GM19193 (cell line): ENCODE measurements around the gene CAPN11.

ENCODE experiments used
- POLR2A ChIP-seq: IDR thresholded peaks from 4 replicates; pipeline ENCODE4 v1.6.1; 2011; ENCODE audit not compliant: insufficient read depth, insufficient read length; ENCODE audit errors: extremely low read depth

CAPN11 gene

DNA sequence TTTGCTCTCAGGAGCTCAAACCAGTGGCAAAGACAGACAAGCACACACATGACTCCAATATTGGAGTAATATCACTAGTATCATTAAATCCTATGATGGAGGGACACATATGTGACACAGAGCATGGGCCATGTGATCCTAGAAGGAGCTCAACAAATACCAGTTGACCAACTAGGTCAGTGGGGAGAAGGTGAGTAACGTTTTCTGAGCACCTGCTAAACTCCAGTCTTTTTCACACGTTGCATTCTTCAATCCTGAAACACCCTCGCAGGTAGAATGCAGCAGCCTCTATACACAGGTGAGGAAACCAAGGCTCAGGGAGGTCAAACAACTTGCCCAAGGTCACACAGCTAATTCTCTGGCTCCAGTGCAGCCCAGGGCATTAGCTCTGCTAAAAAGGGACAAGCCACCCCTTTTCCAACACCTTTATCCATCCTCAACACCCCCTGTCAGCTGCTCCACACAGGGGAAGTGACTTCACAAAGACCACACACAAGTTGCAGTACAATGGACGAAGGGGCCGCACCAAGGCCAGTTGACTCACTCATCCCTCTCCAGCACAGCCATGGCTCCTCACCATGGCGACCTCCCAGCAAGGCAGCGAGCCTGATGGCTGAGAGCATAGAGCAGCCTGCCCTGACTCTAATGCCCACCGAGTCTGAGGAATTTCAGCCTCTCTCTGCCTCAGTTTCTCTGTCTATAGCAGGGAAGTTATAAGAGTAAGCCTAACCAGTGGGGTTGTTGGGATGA is 4.4 kb downstream of the CAPN11 start:
- no peak for TF ChIP-seq POLR2A

DNA sequence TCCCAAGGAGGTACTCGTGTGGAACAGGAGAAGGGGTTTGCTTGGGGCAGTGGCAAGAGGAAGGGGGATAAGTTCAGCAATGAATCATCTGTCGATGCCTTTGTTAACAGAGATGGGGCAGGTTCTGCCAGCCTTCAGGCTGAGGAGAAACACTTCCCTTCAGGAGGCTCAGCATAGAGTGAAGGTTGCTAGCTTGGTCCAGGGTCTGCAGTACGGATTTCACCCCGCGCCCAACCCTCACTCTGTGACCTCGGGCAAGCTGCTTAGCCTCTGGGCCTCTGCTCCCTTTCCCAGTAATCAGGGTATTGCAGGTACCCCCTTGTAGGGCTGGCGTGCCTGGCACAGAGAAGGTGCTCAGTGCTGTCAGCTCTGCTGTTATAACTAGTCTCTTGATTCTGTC is 7.5 kb downstream of the CAPN11 start:
- TF ChIP-seq POLR2A = no peak

DNA sequence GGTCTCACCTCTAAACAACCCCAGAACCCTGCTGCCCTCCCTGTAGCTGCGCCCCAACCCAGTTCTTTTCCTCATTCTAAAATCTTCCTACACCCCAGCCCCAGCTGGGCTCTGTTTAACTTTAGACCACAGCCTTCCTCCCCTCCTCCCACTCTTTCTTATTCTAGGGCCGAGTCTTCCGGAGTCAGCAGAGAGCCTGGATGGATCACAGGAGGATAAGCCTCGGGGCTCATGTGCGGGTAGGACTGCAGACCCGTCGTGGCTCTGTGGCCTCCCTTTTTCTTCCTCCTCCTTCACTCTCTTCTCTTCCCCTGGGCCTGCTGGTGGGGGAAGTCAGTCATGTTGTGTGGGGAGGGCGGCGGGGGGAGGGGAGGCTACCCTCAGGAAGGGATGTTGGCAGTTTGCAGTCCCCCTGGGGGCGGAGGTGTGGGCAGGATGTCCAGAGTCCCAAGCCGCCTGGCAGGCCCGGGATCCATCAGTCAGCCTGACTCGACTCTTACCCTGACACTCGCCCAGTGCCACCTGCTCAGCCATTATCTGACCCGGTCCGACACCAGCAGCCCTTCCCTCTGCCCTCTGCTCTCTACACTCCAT is 8.1 kb downstream of the CAPN11 start:
- no peak for TF ChIP-seq POLR2A

DNA sequence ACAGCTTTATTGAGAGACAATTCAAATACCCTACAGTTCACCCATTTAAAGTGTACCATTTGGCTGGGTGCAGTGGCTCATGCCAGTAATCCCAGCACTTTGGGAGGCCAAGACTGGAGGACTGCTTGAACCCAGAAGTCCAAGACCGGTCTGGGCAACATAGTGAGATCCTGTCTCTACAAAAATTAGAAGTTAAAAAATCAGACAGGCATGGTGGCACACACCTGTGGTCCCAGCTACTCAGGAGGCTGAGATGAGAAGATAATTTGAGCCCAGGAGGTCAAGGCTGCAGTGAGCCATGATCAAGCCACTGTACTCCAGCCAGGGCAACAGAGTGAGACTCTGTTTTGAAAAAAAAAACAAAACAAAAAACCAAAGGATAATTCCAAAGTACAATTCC is 8.9 kb downstream of the CAPN11 start:
- TF ChIP-seq POLR2A = no peak

DNA sequence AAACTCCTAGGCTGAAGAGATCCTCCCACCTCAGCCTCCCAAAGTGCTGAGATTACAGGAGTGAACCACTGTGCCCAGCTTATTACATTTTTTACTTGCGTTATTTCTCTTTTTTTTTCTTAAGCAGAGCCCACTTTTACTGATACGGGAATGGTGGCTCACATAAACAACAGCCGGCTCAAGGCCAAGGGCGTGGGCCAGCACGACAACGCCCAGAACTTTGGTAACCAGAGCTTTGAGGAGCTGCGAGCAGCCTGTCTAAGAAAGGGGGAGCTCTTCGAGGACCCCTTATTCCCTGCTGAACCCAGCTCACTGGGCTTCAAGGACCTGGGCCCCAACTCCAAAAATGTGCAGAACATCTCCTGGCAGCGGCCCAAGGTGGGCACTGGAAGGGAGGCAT is 10.5 kb downstream of the CAPN11 start:
- no peak for TF ChIP-seq POLR2A

DNA sequence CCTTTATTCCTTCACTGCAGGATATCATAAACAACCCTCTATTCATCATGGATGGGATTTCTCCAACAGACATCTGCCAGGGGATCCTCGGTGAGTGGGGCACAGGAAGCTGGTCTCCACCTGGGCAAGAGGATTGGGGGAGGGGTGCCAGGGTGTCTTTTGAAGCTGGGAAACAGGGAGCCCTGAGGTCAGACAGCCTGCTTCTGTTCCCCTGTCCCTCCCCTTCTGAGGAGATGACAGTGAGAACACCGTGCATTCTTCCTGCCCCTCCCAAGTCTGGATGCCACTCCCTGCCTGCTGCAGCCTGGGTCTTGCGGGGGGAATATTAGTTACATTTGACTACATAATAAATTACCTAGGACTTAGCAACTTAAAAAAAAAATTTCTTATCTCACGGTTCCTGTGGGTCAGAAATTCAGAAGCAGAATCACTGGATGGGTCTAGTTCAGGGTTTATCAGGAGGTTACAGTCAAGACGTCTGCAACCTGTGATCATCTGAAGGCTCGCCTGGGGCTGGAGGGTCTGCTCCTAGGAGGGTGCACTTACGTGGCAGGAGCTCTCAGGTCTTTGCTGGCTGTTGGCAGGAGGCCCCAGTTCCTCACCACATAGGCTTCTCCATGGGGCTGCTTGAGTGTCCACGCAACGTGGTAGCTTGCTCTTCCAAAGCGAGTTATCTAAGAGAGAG is 11.4 kb downstream of the CAPN11 start:
- no peak for TF ChIP-seq POLR2A

DNA sequence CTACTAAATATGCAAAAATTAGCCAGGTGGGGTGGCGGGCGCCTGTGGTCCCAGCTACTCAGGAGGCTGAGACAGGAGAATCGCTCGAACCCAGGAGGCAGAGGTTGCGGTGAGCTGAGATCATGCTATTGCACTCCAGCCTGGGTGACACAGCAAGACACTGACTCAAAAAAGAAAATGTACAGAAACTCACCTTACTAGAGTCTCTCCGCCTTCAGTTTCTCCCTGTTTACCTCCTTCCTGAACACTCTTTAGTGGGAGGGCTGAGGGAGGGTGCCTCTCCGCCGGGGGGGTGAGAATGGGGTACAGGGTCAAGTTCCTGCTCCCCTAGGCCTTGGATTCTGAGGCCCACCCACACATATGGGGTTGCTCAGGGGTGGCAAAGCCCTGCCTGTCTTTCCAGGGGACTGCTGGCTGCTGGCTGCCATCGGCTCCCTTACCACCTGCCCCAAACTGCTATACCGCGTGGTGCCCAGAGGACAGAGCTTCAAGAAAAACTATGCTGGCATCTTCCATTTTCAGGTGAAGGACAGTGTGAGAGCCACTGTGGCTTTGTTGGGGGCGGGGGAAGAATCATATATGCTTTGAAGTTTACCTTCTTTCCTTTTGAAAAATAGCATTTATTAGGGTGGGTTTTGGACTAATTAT is 13.4 kb downstream of the CAPN11 start:
- TF ChIP-seq POLR2A = no peak

DNA sequence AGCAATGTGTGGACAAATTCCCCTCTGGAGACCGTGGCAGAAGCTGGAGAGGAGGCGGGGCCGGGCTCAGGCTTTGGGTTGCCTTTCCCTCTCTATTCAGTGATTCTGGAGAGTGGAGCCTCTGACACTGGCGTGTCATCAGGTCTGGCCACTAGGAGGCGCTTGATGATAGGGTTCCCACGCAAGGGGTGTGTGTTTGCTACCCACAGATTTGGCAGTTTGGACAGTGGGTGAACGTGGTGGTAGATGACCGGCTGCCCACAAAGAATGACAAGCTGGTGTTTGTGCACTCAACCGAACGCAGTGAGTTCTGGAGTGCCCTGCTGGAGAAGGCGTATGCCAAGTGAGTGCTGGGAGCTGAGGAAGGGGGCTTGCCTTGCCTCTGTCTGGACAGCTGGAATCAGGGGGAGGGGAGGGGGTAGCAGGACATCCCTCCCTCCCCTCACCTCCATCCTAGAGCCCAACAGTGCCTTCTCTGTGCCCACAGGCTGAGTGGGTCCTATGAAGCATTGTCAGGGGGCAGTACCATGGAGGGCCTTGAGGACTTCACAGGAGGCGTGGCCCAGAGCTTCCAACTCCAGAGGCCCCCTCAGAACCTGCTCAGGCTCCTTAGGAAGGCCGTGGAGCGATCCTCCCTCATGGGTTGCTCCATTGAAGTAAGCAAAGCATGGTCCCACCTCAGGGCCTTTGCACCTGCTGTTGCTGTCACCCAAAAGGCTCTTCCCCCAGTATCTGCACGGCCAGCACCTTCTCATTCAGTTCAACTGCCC is 14.3 kb downstream of the CAPN11 start:
- TF ChIP-seq POLR2A = no peak

DNA sequence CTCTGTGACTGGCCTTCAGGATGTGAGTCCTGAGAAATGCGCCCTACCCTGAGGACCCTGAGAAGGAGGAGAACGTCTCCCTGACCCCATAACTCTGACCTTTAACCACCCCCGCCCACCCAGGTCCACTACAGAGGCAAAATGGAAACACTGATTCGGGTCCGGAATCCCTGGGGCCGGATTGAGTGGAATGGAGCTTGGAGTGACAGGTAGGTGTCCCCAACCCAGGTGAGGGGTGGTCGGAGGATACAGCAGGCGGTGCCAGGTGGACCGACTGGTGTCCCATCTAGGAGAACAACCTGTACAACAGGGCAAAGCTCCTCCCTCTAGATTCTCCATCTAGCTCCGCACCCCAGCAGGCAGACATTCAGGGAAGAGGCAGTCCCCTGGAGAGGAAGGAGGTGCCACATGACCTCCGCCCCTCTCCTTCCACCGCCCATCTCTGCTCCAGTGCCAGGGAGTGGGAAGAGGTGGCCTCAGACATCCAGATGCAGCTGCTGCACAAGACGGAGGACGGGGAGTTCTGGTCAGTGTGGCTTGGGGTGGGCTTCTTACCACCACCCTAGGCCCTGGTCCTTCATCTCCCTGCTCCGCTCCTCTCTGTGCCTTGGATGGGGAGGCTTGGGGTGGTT is 17.6 kb downstream of the CAPN11 start:
- no peak for TF ChIP-seq POLR2A

DNA sequence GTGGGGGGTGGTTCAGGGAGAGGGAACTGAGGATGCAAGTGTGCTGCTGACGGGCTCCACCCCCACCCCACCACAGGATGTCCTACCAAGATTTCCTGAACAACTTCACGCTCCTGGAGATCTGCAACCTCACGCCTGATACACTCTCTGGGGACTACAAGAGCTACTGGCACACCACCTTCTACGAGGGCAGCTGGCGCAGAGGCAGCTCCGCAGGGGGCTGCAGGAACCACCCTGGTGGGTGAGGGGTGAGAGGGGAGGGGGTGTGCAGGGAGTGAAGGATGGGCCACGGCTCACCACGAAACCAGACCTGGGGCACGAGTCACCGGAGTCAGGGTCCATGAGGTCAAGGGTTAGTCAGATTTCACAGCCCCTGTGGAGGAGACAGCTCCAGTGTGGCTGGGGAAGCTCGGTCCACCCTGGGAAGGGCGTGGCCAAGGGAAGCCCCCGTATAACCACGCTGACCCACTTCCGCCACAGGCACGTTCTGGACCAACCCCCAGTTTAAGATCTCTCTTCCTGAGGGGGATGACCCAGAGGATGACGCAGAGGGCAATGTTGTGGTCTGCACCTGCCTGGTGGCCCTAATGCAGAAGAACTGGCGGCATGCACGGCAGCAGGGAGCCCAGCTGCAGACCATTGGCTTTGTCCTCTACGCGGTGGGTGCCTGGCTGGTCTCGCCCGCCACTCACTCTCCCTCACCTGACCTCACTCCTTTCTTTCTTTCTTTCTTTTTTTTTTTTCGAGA is 18.3 kb downstream of the CAPN11 start:
- peak; percentile 21 for TF ChIP-seq POLR2A

DNA sequence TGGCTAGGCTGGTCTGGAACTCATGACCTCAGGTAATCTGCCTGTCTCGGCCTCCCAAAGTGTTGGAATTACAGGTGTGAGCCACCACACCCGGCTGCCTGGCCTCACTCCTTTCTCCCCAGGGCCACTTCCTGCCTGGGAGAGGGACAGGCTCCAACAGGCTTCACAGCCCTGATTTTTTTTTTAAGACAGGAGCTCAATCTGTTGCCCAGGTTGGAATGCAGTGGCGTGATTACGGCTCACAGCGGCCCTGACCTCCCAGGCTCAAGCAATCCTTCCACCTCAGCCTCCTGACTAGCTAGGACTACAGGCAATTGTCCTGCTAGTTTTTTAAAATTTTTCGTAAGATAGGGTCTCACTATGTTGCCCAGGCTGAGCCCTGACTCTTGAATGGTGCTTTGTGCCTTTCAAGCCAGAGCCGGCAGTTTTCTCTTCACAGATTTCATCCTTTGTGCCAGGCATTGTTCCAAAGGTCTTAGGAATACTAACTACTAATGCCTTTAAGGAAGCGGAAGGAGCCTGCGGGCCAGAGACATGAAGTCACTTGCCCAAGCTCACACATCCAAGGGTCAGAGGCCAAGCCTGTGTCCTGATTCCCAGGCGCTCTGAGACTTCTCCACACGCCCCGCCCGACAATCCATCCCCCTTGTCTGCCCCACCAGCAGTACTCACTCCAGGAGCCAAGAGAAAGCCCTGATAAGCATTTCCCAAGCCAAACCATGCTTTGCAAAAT is 19.2 kb downstream of the CAPN11 start:
- no peak for TF ChIP-seq POLR2A

DNA sequence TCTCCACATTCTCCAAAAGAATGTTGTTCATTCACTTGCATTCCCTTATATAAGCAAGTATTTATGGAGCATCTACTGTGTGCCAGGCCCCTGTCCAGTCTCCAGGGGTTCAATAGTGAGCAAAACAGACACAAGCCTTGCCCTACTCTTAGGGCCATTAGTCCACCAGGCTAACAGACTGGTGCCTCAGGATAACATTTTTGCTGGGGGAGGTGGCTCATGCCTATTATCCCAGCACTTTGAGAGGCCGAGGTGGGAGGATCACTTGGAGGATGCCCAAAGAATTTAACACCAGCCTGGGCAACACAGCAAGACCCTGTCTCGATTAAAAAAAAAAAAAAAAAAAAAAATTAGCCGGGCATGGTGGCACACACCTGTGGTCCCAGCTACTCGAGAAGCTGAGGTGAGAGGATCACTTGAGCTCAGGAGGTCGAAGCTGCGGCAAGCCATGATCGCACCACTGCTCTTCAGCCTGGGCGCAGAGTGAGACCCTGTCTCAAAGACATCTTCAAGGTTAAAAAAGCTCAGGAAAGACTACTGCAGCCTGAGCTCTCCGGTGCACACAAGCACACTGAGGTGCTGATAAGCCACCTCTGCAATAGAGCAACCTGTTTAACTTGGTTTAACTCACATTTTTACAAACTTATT is 19.9 kb downstream of the CAPN11 start:
- no peak for TF ChIP-seq POLR2A
